Measurements from ENCODE around the gene NIPBL. TPM values are rescaled to one million over a fixed set of nuclear protein-coding genes. Genes with fewer than 3 reads are reported as not detected.

The NIPBL gene
- total RNA-seq, 4 donors from 2014 or later = 54.9 to 76.0 (median 64.8) TPM

GRCh38 chr5:36988396-36988795 is 111.8 kb downstream of the NIPBL start:
- no peak for TF ChIP-seq CTCF (IDR thresholded peaks at IDR 0.05; ENCODE audit: low read depth)

GRCh38 chr5:36998578-36998977 is 122.0 kb downstream of the NIPBL start:
- TF ChIP-seq CTCF (IDR thresholded peaks at IDR 0.05; ENCODE audit: low read depth) = no peak

- no peak for TF ChIP-seq CTCF (IDR thresholded peaks at IDR 0.05; ENCODE audit: low read depth)
These were observed 125.7 kb downstream of the NIPBL start for GRCh38 chr5:37002176-37002751.

GRCh38 chr5:37005252-37005651 is 128.7 kb downstream of the NIPBL start:
- no peak for TF ChIP-seq CTCF (IDR thresholded peaks at IDR 0.05; ENCODE audit: low read depth)

DNA sequence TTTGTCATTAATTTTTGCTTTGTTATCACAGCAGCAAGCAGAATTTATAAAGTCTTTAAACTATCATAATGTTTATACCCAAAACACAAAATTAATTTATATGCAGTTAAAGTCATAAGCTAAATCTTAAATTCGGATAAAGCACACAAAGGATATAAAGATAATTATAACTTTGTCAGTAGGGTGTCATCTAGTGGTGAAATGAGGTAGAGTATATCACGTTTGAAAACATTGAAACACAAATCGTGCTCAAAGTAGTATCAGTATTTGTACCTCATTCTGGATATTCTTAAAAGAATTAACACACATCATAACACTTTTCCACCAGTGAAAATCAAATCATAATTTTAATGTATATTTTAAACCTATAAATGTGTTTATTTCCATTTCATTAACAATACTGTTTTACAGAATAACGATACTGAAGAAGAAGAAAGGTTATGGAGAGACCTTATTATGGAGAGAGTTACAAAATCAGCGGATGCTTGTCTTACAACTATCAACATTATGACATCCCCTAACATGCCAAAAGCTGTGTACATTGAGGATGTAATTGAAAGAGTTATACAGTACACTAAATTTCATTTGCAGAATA is 129.5 kb downstream of the NIPBL start:
- no peak for TF ChIP-seq CTCF (IDR thresholded peaks at IDR 0.05; ENCODE audit: low read depth)

GRCh38 chr5:37014321-37014720 is 137.8 kb downstream of the NIPBL start:
- no peak for TF ChIP-seq CTCF (IDR thresholded peaks at IDR 0.05; ENCODE audit: low read depth)

DNA sequence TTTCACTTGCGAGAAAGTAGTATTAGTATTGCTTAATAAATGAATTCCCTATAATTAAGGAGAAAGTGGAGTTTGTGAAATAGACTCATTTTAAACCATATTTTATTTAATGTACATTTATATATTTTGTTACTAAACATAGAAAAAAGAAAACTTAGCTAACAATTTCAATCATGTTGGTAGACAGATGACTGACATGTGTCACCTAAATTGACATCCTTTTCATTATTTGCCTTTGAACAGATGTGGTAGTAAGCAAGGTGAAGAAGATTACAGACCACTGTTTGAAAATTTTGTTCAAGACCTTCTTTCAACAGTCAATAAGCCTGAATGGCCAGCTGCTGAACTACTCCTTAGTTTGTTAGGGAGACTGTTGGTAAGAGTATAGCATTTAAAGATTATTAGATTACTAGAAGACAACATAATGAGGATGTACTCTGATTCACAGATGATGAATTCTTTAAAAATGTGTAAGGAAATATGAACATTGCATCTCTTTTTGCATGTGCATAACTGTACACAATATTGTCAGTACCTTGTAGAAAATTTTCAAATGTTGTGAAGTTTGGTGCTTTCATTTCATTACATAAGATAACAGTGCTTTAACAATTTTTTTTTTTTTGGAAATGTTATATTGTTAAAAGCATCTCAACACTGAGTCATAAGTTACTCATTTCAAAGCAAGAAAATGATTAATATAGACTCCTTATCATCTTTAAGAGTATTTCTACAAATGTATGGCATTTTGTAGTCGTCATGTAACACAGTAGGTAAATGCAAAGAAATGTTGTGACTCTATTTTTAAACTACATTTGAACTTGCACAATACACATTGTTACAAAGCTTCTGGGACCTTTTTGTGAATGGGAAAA is 139.5 kb downstream of the NIPBL start:
- no peak for TF ChIP-seq CTCF (IDR thresholded peaks at IDR 0.05; ENCODE audit: low read depth)
